ENCODE data around the gene KLK15.
"Not testable (repeated sequence)": the region's sequence is repeated elsewhere in the genome, so short reads cannot be mapped to it uniquely, and the experiment has no call there.

The KLK15 gene

DNA sequence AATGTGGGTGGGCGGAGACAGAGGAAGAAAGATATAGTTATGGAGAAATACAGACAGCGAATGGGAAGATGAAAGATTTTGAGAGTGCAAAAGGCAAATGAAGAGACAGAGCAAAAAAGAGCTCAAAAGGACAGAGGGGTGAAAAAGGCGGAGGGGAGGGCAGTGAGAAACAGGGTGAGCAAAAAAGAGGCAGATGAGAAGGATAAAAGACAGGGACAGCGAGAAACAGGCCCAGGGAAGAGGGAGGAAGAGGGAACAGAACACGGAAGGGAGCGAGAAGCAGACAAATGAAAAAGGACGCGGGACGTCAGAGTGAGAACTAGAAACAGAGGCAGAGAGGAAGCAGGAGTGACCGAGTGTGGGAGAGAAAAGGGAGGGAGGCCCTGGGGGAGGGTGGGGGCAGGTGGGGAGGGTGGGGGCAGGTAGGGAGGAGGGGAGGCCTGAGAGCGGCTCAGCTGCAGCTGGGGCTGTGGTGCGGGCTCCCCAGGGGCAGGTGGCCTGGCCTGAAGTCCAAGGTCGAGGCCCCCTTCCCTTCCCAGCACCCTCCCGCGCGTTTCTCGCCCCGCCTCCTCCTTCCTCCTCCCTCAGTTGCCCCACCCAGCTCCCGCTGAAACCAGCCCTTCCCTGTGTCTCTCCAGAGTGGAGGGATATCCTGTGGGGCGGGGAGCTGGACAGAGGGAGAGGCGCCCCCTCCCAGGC is 12.7 kb downstream of the KLK15 start:
- DNase-seq (ENCODE audit: low spot score) = no peak

DNA sequence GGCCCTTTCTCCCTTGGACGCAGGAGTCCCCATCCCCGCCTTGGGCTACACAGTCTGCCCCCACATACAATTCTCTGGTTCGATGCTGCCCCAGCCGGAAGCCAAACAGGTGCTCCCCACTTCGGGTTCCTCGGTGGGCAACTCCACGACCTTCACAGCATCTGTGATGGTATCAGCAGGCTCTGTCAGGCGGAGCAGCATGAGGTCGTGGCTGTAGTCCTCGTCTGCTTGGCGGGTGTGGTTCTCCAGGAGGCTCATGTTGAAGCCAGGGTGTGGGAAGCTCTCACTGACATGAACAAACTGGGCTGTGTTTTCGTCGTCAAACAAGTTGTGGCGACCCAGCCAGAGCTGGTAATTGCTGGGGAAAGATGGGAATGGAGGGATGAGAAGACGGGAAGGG is 13.3 kb downstream of the KLK15 start:
- DNase-seq (ENCODE audit: low spot score) = no peak

DNA sequence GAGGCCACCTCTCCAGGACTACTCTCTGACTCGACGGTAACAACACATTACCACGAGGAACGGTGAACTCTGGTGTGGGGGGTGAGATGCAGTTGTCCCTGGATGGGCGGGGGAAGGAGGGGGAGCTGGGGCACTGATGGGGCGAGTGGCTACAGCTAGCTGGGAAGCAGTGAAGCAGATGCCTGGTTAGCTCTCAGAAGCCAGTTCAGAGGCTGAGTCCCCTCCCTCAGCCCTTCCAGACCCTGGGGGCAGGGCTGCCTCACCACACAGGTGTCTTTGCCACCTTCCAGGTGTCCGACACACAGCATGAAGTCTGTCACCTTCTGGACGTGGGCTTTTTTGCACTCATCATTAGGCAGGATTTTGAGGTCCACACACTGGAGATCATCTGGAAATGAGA is 13.7 kb downstream of the KLK15 start:
- DNase-seq (ENCODE audit: low spot score) = no peak

DNA sequence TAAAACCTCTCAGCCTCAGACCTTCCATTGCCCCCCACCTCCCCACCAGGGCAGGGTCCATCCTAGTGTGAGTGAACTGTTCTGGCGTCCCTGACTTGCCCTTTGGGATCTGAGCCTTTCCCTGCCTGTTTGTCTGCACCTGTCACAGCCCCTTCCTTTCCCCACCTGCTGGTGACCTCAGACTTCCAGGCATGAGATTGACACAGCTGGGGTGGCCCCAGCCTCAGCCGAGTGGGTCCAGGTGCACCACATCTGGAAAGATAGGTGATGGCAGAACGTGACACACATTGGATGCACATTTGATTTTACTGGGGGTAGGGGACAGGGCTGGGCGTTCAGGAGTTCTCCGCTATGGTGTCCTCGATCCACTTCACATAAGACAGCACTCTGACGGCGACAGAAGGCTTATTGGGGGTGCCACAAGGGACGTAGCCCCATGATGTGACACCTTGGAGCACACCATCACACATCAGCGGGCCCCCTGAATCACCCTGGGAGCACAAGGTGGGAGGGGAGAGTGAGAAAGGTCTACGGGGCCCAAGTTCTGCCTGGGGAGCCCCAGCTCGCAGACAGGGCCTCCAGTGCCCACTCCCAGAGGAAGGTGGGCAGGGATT is 14.4 kb downstream of the KLK15 start:
- DNase-seq (ENCODE audit: low spot score) = no peak

DNA sequence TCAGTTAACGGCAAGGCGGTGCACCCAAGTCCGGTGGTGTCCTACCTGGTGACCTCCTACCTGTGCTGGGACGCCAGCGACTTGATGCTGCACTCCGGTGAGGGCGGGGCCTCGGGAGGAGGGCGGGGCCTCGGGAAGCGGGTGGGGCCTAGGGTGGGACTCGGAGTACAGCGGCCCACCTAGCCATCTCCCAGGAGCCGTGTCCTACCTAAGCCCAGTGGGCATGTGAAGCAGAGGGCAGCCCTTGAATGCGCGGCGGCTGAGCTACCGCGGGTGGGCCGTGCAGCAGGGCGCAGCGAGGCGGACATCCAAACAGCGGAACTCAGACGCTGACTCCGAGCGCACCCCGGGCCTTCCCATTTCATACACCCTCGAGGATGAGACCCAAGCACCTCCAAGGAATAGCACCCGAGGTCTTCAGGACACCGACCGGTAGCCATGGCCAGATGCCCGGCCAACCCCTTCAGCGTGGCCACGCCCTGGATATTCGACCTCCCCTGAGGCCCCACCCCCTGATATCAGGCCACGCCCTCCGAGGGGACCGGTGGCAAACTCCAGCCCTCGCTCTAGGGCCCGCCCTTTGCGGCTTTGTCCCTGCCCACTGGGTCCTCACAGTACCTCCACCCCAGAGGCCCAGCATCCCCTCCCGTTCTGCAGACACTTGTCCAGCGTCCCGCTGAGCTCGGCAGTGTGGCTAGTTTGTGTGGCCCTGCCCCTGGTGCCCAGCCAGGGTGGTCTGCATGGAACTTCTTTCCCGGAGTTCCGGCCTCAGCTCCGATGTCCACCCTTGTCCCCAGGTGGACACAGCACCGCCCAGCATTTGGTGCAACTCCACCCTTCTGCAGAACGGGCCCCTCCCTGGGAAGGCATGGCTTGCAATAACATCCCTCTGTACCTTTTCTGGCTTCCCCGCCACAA is 15.2 kb downstream of the KLK15 start:
- DNase-seq (ENCODE audit: low spot score) = peak; percentile 78

DNA sequence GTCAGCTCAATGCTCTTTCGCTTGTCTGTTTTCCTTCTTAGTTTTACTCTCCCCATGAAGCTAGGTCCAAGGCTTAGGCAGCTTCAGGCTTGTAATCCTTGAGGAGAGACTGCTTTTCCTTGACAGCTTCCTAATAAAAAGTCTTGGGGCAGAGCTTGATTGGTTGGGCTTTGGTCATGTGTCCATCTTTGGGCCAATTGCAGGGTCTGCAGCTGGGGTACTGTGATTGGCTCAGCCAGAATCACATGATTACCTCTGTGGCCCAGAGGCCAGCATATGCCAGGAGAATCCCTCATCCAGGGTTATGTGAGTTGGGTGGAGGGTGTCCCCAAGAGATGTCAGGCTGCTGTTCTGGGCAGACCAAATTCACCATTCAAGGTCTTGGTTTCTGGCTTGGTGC is 17.9 kb downstream of the KLK15 start:
- DNase-seq (ENCODE audit: low spot score) = no peak

DNA sequence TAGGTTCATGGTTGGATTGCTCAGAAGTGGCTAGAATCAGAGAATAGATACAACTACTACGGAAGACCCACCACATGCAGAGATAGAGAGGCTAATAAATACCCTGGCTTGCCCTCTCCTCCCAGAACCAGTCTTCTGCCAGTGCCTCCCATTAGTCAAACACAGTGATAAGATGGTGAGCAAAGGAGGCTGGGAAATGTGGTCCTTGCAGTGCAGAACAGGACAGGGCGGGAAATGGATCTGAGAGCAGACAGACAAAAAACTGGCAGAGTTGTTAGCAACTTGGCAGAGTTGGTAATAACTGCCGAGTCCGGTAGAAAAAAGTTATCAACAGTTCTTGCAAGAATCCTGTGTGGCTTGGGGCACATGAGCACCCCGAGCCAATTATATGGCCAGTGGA is 18.5 kb downstream of the KLK15 start:
- no peak for DNase-seq (ENCODE audit: low spot score)

DNA sequence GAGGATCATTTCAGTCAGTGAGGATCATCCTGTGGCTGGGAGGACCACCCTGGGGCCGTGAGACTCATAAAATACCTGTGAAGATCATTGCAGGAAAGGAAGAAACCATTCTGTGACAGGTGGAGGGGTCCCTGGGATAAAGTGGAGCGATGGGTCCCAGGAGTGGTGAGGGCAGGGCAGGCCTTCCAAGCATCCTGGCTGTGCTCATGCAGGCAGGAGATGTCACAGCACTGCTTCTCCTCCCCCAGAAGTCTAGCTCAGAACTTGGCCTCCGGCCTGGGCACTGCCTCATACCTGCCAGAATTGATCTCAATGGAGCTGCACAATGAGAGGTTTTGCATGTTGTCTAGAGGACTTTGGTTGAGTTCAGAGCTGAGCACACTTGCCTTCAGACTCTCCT is 20.9 kb downstream of the KLK15 start:
- DNase-seq (ENCODE audit: low spot score) = no peak

DNA sequence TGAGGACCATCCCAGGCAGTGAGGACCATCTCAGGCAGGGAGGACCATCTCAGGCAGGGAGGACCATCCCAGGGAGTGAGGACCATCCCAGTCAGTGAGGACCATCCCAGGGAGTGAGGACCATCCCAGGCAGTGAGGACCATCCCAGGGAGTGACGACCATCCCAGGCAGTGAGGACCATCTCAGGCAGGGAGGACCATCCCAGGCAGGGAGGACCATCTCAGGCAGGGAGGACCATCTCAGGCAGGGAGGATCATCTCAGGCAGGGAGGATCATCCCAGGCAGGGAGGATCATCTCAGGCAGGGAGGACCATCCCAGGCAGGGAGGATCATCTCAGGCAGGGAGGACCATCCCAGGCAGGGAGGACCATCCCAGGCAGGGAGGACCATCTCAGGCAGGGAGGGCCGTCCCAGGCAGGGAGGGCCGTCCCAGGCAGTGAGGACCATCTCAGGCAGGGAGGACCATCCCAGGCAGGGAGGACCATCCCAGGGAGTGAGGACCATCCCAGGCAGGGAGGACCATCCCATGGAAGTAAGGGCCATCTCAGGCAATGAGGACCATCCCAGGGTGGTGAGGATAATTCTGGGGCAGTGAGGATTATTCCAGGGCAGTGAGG is 21.6 kb downstream of the KLK15 start:
- not testable (repeated sequence) for DNase-seq (ENCODE audit: low spot score)

DNA sequence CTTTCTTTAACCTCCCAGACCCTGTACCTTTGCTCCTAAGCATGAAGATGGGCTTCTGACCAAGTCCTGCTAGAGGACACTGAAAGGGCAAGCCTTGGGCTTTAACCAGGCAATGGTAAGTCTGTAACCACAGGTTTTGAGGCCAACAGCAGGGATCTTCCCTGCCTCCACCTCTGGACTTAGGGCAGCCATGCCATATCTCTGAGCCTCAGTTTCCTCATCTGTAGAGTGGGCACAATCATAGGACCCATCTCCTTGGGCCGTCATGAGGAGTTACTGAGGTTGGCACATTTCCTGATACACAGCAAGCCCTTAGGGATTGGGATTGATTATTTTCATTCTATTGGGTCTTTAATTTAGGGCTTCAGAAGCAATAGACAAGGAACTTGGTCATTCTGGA is 24.5 kb downstream of the KLK15 start:
- no peak for DNase-seq (ENCODE audit: low spot score)

DNA sequence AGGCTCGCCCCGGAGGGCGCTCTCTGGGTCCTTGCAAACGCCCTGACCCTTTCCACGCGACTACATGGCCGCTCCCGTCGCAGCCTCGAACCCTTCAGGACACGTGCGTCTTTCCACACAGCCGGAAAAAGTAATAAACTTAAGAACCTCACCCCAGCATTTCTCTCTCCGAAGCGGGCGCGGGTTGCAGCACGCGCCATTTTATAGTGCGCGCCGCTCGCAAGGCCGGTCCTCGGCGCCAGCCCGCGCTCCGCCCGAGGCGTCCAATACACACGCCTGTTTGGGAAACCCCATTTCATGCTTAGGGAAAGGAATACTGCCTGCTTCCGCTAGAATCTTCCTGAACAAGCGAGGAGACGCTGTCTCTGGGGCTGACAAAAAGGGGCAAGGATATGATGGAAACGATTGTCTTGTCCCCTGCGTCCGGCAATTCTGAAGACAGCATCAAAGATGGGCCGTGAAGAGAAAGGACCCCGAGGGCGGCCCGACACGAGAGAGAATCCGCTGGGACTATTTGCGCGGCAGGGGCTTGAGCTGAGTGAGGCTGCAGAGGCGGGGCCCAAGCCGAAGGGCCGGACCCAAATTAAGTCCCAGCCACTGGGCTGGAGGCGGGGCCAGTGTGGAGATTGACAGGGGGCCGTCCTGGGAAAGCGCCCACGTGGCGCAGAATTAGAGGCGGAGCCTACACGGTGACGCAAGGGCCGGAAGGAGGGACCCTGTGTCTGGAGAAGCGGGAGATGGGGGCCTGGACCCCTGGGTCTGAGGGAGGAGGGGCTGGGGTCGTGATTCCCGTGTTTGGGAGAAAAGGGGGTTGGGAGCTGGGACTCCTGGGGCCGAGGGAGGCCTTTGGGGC is 28.7 kb downstream of the KLK15 start:
- DNase-seq (ENCODE audit: low spot score) = peak; percentile 98

DNA sequence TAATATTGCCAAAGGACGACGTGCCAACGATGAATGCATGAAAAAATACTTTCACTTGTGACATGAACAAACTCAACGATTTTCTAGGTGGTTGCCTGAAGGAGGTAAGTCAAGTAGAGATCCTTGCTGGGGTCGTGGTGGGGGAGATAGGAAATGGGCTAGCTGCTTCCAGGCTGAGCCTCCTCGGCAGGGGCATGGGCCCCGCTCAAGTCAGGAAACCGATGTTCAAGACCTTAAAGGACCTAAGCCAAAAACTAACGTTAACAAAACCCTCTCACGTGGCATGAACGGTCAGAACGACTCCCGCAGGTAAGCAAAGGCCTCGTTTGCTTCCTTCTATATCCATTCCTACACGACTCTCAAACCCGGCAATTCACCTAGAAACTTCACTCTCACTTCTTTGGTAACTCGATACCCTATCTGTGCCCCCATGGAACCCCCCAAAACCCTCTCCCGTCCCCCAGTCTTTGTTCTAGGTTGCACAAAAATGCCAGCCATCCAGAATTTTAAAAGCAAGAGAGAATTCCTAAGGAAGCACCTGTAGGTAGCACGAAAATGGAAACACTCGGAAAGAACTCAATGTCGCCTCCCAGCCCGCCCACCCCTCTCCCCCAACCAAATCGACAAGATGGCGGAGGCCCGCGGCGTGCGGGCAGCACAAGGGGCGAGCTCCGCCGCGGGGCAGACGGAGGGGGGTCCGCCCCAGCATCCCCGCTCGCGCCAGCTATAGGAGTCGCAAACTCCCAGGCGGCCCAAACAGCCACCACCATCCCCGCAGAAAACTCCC is 29.5 kb downstream of the KLK15 start:
- DNase-seq (ENCODE audit: low spot score) = peak; percentile 51

DNA sequence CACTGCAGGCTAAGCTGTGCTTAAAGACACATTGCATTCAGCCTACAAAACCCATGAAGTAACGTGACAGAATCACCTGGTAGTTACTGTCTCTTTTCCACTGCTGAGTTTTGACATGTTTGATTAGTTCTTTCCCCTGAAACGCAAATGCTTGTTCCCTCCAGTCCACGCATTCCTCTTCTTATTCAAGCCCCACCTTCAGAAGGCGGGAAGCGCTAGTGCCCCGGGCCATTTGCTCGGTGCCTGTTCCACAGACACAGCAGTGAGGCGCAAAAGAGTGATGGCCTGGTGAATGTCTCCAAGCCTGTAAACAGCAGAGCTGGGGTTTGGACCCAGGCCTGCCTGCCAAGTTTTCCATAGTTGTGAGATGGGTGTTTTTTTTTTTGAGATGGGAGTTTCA is 32.3 kb downstream of the KLK15 start:
- no peak for DNase-seq (ENCODE audit: low spot score)

DNA sequence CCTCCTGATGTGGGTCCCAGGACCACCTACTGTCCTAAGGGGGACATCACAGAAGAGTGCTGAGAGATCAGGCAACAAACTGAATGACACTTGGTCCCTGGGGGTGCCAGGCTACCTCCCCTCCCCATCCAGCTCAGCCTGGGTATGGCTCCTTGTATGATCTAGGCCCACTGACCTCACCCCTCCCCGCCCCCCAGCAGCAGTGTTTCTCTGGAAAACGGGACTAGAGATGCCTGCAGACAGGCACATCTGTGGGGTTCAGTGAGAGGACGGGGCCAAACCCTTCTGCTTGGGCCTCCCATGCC is 33.9 kb downstream of the KLK15 start:
- DNase-seq (ENCODE audit: low spot score) = no peak

DNA sequence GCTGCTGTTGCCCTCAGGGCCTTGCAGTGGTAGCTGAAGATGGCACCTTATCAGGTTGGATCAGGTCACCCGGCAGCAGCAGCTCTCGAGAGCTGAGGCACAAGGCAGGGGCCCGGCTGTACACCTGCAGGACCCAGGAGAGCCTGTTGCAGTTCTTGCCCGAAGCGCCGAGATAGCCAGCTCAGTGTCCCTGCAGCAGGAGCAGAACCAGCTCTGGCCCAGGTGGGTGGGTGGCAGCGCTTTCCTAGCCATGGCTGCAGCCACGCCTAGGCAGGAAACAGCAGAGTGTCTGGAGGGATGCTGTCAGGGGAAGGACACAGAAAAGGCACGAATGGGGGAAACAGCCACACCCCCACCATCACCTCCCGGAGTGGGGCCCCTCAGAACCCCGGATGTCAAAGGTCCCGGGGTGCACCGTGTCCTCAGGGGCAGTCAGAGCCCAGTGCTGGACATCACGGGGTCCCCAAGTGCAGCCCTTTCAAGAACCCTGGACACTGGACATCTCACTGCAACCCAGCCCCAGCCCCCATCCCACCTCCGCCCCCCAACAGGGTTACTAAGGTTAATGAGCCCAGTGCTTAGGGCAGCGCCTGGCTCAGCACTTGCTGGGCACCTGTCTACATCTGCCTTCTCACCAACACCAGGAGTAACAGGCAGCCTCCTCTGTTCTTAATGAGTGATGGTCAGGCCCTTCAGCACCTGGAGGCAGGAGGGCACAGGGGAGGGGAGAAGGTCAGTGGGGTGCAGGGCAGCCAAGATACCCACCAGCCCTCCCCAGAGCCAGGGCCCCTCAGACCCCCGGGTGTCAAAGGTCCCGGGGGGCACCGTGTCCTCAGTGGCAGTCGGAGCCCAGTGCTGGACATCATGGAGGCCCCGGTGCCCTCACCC is 34.5 kb downstream of the KLK15 start:
- no peak for DNase-seq (ENCODE audit: low spot score)

DNA sequence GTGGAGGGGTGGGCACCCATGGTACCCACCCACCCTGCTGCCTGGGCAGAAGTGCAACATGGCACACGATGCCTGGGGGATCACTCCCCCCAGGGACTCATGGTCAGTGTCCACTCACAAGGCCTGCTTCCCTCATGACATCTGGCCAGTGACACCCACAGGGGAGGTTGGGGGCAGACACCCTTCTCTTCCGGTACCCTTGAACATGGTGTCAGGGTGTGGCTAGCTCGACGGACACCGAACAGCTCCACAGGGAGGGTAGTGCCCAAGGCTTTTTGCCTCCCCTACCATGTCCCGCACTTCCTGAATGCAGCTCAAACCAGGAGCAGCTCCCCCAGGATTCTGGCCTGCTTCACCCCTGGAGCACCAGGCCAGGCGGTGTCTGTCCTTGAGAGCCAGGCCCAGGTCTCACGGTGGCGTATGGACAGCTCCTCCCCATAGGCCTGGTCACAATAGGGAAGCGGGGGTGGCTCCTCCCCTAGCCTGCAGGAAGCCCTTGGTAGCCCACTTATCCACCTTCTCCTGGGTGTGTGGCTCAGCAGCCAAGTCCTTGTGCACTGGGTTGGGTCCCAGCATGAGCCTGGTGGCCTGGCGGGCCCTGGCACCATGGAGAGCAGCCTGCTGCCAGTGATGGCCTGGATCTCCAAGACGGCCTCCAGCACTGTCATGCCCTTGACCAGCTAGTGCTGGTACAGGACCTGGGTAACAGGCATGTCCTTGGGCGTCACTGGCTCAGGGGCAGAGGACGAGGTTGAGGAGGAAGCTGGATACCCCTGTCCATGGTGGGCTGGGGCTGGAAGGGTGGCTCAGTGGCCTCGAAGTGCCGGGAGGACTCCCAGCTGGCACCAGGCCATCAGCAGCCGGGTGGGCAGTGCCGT is 35.4 kb downstream of the KLK15 start:
- no peak for DNase-seq (ENCODE audit: low spot score)

DNA sequence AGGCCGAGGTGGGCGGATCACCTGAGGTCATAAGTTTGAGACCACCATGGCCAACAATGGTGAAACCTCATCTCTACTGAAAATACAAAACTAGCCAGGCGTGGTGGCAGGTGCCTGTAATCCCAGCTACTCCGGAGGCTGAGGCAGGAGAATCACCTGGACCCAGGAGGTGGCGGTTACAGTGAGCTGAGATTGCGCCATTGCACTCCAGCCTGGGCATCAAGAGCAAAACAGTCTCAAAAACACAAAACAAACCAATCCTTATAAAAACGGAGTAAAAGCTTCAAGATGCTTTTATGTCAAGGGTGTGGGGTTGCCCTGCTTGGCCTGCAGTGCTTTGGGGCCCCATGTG is 36.0 kb downstream of the KLK15 start:
- DNase-seq (ENCODE audit: low spot score) = no peak

DNA sequence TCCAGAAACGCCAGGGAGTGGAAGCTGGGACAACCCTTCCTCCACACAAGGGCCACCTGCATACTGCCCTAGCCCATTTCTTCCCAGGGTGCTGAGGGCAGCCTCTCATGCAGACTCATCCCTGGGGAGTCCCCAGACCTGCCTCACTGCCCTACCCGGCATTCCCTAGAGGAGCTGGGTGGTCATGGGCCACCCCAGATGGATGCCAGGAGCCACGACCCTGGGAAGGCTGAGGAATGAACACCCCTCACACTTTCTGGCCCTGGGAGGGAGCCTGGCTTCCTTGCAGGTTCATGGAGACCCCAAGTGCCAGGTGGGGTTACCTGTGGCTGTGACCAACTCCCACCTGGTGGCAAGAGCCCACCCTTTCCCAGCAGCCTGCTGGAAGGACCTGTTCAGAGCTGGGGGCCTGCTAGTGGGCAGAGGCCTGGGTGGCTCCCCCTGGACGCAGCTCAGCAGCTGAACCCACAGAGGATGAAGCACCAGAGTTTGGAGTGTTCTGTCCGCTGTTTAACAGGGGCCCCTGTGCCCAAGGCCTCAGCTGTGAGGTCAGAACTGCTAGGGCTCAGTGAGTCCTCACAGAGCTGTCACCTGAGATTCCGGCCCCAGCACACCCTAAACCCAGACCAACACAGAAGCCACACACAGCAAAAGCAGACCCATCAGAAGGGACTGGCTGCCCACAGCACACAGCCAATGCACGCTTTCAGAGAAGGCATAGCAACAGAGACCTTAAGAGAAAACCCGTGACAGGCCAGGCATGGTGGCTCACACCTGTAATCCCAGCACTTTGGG is 36.5 kb downstream of the KLK15 start:
- no peak for DNase-seq (ENCODE audit: low spot score)

Measured in AG08396 (cell line).